ENCODE results near the gene LPCAT1.

LPCAT1 gene

DNA sequence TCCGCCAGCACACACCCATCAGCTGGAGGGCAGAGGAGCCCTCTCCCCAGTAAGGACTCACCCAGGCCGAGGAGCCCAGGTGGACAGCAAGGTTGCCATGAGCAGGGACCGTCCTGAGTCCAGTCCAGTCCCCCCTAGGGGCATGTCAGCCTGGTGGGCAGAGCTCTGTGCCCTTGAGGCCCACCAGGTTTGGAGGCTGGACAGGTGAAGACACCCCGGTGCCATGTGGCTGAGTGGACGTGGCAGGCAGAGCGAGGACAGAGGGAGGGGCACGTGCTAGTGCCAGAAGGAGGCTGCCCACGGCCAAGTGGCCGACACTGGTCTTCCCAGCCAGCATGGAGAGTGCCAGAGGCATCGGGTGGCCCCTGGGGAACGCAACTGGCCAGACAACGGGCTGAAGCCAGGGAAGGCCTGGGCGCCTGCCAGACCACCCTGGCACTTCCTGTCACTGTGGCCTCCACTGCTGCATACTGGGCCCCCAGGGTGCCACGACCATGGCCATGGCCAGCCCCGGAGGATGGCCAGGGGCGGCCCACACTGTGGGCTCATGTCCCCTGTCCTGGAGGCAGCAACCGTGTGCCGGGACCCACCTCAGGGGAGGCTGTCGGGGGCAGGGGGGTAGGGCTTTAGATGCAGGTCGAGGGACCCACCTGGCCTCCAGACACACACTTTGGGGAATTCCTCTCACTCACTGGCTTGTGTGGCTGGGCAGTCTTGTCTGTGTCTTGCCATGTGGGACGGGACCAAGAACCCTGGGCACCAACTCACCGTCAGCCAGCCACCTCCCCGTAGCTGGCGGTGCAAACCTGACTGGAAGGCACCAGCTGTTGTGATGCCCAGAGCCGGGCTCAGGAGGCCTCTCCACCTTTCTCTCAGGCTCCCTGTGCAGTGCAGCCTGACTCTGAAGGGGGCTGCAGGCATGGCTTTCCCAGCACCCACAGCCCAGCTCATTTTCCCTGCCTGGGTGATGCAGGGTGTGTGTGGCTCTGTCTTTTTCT is 42.3 kb upstream of the LPCAT1 start:
- H3K9ac ChIP-seq, result no peak overlapping the region
- H2AFZ ChIP-seq (ENCODE audit: low read depth), result no peak overlapping the region
- no peaks in the 10 kb centered on the region for H3K27me3 ChIP-seq (ENCODE audit: insufficient read depth, low read depth)
- H4K20me1 ChIP-seq (ENCODE audit: insufficient read depth), result no peaks in the 10 kb centered on the region
- no peaks in the 10 kb centered on the region for H3K36me3 ChIP-seq (ENCODE audit: insufficient read depth)
- no peak overlapping the region for H3K4me3 ChIP-seq (IDR thresholded peaks at IDR 0.05; ENCODE audit: insufficient read depth, low read depth, low read length)
- H3K27ac ChIP-seq, result no peak overlapping the region
- no peaks in the 10 kb centered on the region for H3K79me2 ChIP-seq (ENCODE audit: insufficient read depth, low read depth)
- H3K4me1 ChIP-seq (ENCODE audit: low read depth, poor library complexity, severe bottlenecking), result no peaks in the 10 kb centered on the region
- H3K4me2 ChIP-seq, result no peak overlapping the region
- TF ChIP-seq, protein P1, sequence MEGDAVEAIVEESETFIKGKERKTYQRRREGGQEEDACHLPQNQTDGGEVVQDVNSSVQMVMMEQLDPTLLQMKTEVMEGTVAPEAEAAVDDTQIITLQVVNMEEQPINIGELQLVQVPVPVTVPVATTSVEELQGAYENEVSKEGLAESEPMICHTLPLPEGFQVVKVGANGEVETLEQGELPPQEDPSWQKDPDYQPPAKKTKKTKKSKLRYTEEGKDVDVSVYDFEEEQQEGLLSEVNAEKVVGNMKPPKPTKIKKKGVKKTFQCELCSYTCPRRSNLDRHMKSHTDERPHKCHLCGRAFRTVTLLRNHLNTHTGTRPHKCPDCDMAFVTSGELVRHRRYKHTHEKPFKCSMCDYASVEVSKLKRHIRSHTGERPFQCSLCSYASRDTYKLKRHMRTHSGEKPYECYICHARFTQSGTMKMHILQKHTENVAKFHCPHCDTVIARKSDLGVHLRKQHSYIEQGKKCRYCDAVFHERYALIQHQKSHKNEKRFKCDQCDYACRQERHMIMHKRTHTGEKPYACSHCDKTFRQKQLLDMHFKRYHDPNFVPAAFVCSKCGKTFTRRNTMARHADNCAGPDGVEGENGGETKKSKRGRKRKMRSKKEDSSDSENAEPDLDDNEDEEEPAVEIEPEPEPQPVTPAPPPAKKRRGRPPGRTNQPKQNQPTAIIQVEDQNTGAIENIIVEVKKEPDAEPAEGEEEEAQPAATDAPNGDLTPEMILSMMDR (conservative IDR thresholded peaks at IDR 0.05; ENCODE audit: low read depth, low read length), result no peak

DNA sequence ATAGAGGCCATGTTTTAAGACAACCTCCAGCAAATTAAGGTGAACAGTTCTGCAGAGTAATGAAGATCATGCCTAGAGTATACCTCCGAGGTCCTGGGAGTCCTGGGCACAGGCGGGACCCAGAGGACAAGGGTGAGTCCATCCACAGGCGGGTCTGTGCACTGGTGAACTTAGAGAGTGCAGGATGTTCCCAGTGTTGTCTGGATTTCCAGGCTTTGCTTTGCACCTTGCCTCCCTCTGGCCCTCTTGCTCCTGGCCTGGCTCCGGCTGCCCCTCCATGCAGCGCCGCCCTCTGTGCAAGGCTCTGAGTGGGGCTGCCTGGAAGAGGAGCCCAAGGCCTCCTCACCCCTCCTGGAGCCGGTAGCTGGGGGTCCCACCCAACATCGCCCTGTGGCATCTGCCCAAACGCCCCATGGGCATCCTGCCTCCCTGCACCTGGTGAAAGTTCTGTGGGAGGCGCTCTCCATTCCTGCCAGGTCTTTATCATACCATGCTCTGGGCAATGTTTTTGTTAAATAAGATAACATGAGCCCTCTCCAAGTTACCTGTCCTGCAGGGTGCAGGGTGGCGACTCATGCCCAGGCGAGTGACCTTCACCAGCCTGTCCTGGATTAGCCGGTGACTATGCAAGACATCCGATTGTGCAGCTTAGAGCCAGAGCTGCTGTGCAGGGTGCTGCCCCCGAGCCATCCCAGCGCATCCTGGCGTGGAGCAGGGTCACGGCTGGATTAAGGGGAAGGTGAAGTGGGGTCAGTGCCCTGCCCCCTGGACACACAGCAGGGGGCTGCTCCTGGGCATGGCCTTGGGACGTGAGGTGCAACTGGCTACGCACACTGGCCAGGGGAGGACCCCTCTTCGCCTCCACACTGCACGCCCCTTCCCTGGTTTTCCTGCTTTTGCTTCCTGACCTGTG is 41.3 kb upstream of the LPCAT1 start:
- Histone ChIP-seq H3K27ac (no peak overlapping the region), H4K20me1 (ENCODE audit: insufficient read depth) (no peaks in the 10 kb centered on the region), H3K4me3 (IDR thresholded peaks at IDR 0.05; ENCODE audit: insufficient read depth, low read depth, low read length) (no peak overlapping the region), H3K9ac (no peak overlapping the region), H3K4me2 (no peak overlapping the region), H3K79me2 (ENCODE audit: insufficient read depth, low read depth) (no peaks in the 10 kb centered on the region), H3K27me3 (ENCODE audit: insufficient read depth, low read depth) (no peaks in the 10 kb centered on the region), H2AFZ (ENCODE audit: low read depth) (no peak overlapping the region), H3K4me1 (ENCODE audit: low read depth, poor library complexity, severe bottlenecking) (no peaks in the 10 kb centered on the region), H3K36me3 (ENCODE audit: insufficient read depth) (no peaks in the 10 kb centered on the region)
- TF ChIP-seq, protein P1 (conservative IDR thresholded peaks at IDR 0.05; ENCODE audit: low read depth, low read length), result no peak

DNA sequence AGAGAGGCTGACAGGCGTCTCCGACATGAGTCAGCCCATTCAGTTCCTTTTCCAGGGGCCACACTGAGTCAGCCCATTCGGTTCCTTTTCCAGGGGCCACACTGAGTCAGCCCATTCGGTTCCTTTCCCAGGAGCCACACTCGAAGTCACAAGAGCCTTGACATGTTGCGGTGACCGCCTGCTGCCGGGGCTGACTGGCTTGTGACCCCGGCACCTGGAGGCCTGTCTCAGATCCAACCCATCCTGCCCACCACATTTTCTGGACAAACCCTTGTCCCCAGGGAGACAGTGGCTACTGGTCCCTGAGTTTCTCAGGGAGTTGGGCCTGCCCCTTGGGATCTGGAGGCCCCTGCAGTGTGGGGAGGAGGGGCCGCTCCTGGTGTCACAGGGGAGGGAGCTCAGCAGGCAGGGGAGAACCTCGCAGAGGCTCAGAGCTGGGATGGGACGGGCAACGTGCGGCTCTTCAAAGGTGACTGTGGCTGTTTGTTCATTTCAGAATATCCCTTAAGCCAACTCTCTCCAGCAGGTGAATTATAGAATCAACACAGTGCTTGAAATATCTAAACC is 40.5 kb upstream of the LPCAT1 start:
- no peak overlapping the region for H3K4me3 ChIP-seq (IDR thresholded peaks at IDR 0.05; ENCODE audit: insufficient read depth, low read depth, low read length)
- H2AFZ ChIP-seq (ENCODE audit: low read depth), result no peak overlapping the region
- H3K79me2 ChIP-seq (ENCODE audit: insufficient read depth, low read depth), result no peaks in the 10 kb centered on the region
- no peak overlapping the region for H3K4me2 ChIP-seq
- TF ChIP-seq, protein P1 (conservative IDR thresholded peaks at IDR 0.05; ENCODE audit: low read depth, low read length), result no peak
- H3K9ac ChIP-seq, result no peak overlapping the region
- no peaks in the 10 kb centered on the region for H3K4me1 ChIP-seq (ENCODE audit: low read depth, poor library complexity, severe bottlenecking)
- H3K27me3 ChIP-seq (ENCODE audit: insufficient read depth, low read depth), result no peaks in the 10 kb centered on the region
- H3K36me3 ChIP-seq (ENCODE audit: insufficient read depth), result no peaks in the 10 kb centered on the region
- no peak overlapping the region for H3K27ac ChIP-seq
- no peaks in the 10 kb centered on the region for H4K20me1 ChIP-seq (ENCODE audit: insufficient read depth)

DNA sequence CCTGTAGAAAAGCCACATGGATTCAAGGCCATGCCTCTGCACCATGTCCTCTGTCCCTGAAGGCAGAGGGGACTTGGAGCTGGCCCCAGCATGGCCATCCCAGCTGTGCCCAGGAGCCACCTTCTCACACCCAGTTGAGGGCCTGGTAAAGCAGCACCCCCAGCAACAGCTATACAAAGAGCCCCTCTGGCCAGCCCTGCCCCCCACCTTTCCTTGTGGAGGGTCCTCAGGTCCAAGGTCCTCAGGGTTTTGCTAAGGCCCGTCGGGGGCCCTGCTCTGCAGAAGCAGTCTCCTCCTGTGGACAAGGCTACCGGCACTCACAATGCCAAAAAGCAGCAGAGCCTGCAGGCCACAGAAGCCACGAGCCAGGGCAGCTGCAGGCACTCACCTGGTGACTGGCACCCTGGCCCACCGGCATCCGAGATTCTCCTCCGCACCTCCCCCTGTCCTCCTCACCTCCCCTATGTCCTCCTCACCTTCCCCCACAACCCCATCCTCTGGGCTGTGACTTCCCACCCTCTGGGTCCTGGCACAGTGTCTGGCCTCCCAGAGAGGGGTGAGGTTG is 39.9 kb upstream of the LPCAT1 start:
- Histone ChIP-seq H2AFZ (ENCODE audit: low read depth) (no peak overlapping the region), H3K36me3 (ENCODE audit: insufficient read depth) (no peaks in the 10 kb centered on the region), H3K27ac (no peak overlapping the region), H3K79me2 (ENCODE audit: insufficient read depth, low read depth) (no peaks in the 10 kb centered on the region), H3K9ac (no peak overlapping the region), H3K4me1 (ENCODE audit: low read depth, poor library complexity, severe bottlenecking) (no peaks in the 10 kb centered on the region), H4K20me1 (ENCODE audit: insufficient read depth) (no peaks in the 10 kb centered on the region), H3K27me3 (ENCODE audit: insufficient read depth, low read depth) (no peaks in the 10 kb centered on the region), H3K4me3 (IDR thresholded peaks at IDR 0.05; ENCODE audit: insufficient read depth, low read depth, low read length) (no peak overlapping the region), H3K4me2 (no peak overlapping the region)
- TF ChIP-seq, protein P1 (conservative IDR thresholded peaks at IDR 0.05; ENCODE audit: low read depth, low read length), result no peak

Data from KMS-11 (cell line).